ENCODE results near the gene PTPRA. TPM values are rescaled to one million over a fixed set of nuclear protein-coding genes. Genes with fewer than 3 reads are reported as not detected.
"Not testable (repeated sequence)": the region's sequence is repeated elsewhere in the genome, so short reads cannot be mapped to it uniquely, and the experiment has no call there.

PTPRA gene
- total RNA-seq, 1 donor: 44.2 TPM

- Histone ChIP-seq H3K4me2 (ENCODE audit: insufficient read depth, low read length) (peak within 1 kb of the TSS; percentile 58), H3K27me3 (ENCODE audit: insufficient read depth, low read length) (peaks cover 20% of the 10 kb centered on the region), H3K4me1 (ENCODE audit: insufficient read depth, low read length) (peaks cover 5% of the 10 kb centered on the region), H3K9me3 (ENCODE audit: low read depth, low read length) (no peaks in the 10 kb centered on the region), H3K4me3 (ENCODE audit: insufficient read depth, low read length) (peak within 1 kb of the TSS; percentile 54), H4K20me1 (ENCODE audit: insufficient read depth, low read length) (no peaks in the 10 kb centered on the region), H2AFZ (ENCODE audit: low read length) (no peak within 1 kb of the TSS), H3K27ac (ENCODE audit: low read depth, low read length) (no peak within 1 kb of the TSS), H3K79me2 (ENCODE audit: insufficient read depth, low read length) (no peaks in the 10 kb centered on the region), H3K36me3 (ENCODE audit: insufficient read depth, low read length) (no peaks in the 10 kb centered on the region)
- TF ChIP-seq, protein P1, sequence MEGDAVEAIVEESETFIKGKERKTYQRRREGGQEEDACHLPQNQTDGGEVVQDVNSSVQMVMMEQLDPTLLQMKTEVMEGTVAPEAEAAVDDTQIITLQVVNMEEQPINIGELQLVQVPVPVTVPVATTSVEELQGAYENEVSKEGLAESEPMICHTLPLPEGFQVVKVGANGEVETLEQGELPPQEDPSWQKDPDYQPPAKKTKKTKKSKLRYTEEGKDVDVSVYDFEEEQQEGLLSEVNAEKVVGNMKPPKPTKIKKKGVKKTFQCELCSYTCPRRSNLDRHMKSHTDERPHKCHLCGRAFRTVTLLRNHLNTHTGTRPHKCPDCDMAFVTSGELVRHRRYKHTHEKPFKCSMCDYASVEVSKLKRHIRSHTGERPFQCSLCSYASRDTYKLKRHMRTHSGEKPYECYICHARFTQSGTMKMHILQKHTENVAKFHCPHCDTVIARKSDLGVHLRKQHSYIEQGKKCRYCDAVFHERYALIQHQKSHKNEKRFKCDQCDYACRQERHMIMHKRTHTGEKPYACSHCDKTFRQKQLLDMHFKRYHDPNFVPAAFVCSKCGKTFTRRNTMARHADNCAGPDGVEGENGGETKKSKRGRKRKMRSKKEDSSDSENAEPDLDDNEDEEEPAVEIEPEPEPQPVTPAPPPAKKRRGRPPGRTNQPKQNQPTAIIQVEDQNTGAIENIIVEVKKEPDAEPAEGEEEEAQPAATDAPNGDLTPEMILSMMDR (IDR thresholded peaks at IDR 0.05; ENCODE audit: extremely low read depth, low read depth, low read length): no peak
- DNase-seq (ENCODE audit: insufficient read length, low spot score, missing footprints): no peak
These were observed 198.6 kb downstream of the PTPRA start, which contains the start of gene OXT for GRCh38 chr20:3071610-3072529. OXT (plus strand) TSS chr20:3071620; CDS start chr20:3071656, 36 bp downstream.

DNA sequence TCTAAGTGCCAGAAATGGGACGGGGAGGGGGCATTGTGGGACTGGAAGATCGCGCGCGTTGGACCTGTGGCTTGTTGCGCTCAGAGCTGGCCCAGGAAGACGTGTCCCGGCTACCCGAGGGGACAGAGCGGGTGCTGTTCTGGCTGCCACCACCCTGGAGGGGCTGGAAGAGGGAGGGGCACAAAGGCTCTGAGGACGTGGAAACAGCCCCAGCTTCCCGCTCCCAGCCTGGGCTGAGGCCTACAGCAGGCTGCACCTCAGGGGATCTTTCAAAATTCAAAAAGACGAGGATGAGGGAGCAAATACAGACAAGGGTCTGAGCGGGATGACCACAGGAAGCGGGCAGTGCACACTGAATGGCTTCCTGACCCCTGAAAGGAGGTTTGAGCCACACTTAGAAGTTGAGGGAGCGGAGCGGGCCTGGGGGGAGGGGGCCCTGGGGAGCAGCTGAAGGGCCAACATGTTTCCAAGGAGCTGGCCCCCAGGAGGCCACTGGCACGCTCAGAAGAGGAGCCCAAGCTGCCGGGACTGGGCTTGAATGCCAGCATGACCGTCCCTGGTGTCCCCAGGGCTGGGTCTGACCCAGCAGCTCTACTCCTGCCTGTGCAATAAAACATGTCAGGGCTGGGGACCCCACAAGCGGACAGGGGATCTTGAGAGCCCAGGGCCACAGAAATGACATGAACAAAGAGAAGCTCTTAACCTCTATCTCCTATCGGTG is 199.4 kb downstream of the PTPRA start:
- Histone ChIP-seq H3K27me3 (ENCODE audit: insufficient read depth, low read length) (peaks cover 20% of the 10 kb centered on the region), H3K36me3 (ENCODE audit: insufficient read depth, low read length) (no peaks in the 10 kb centered on the region), H3K9me3 (ENCODE audit: low read depth, low read length) (no peaks in the 10 kb centered on the region), H4K20me1 (ENCODE audit: insufficient read depth, low read length) (no peaks in the 10 kb centered on the region), H3K4me2 (ENCODE audit: insufficient read depth, low read length) (no peak overlapping the region), H3K79me2 (ENCODE audit: insufficient read depth, low read length) (no peaks in the 10 kb centered on the region), H3K4me3 (ENCODE audit: insufficient read depth, low read length) (no peak overlapping the region), H3K27ac (ENCODE audit: low read depth, low read length) (no peak overlapping the region), H3K4me1 (ENCODE audit: insufficient read depth, low read length) (no peaks in the 10 kb centered on the region), H2AFZ (ENCODE audit: low read length) (no peak overlapping the region)
- DNase-seq (ENCODE audit: insufficient read length, low spot score, missing footprints): no peak
- TF ChIP-seq, protein P1 (IDR thresholded peaks at IDR 0.05; ENCODE audit: extremely low read depth, low read depth, low read length): no peak

DNA sequence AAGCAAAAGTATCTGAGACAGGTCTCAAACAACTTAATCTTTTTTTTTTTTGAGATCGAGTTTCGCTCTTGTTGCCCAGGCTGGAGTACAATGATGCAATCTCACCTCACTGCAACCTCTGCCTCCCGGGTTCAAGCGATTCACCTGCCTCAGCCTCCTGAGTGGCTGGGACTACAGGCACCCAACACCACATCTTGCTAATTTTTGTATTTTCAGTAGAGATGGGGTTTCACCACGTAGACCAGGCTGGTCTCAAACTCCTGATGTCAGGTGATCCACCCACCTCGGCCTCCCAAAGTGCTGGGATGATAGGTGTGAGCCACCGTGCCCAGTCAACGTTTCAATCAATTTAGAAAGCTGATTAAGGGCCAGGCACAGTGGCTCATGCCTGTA is 200.0 kb downstream of the PTPRA start:
- H3K27me3 ChIP-seq (ENCODE audit: insufficient read depth, low read length): peaks cover 20% of the 10 kb centered on the region
- DNase-seq (ENCODE audit: insufficient read length, low spot score, missing footprints); H3K36me3 ChIP-seq (ENCODE audit: insufficient read depth, low read length); H3K79me2 ChIP-seq (ENCODE audit: insufficient read depth, low read length); H3K27ac ChIP-seq (ENCODE audit: low read depth, low read length); H3K4me3 ChIP-seq (ENCODE audit: insufficient read depth, low read length); H3K4me1 ChIP-seq (ENCODE audit: insufficient read depth, low read length); H3K4me2 ChIP-seq (ENCODE audit: insufficient read depth, low read length); H2AFZ ChIP-seq (ENCODE audit: low read length); H4K20me1 ChIP-seq (ENCODE audit: insufficient read depth, low read length); H3K9me3 ChIP-seq (ENCODE audit: low read depth, low read length): not testable (repeated sequence)

- no peaks in the 10 kb centered on the region for H3K9me3 ChIP-seq (ENCODE audit: low read depth, low read length)
- H3K27me3 ChIP-seq (ENCODE audit: insufficient read depth, low read length): peaks cover 24% of the 10 kb centered on the region
- no peaks in the 10 kb centered on the region for H3K79me2 ChIP-seq (ENCODE audit: insufficient read depth, low read length)
- H2AFZ ChIP-seq (ENCODE audit: low read length): no peak overlapping the region
- H3K27ac ChIP-seq (ENCODE audit: low read depth, low read length): no peak overlapping the region
- H3K4me2 ChIP-seq (ENCODE audit: insufficient read depth, low read length): no peak overlapping the region
- no peak for DNase-seq (ENCODE audit: insufficient read length, low spot score, missing footprints)
- H3K4me3 ChIP-seq (ENCODE audit: insufficient read depth, low read length): no peak overlapping the region
- TF ChIP-seq, protein P1 (IDR thresholded peaks at IDR 0.05; ENCODE audit: extremely low read depth, low read depth, low read length): no peak
- H3K4me1 ChIP-seq (ENCODE audit: insufficient read depth, low read length): no peaks in the 10 kb centered on the region
- no peaks in the 10 kb centered on the region for H3K36me3 ChIP-seq (ENCODE audit: insufficient read depth, low read length)
- H4K20me1 ChIP-seq (ENCODE audit: insufficient read depth, low read length): no peaks in the 10 kb centered on the region
These were observed 201.5 kb downstream of the PTPRA start for GRCh38 chr20:3074812-3075211.

DNA sequence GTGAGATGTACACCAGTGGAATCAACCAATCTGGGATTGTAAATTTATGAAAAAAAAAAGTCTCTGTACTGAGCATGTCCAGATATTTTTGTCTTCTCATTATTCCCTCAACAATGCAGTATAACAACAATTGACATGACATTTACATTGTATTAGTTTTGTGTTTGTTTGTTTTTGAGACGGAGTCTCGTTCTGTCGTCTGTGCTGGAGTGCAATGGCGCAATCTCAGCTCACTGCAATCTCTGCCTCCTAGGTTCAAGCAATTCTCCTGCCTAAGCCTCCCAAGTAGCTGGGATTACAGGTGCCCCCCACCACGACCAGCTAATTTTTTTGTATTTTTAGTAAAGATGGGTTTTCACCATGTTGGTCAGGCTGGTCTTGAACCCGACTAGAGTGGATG is 202.0 kb downstream of the PTPRA start:
- not testable (repeated sequence) for H3K79me2 ChIP-seq (ENCODE audit: insufficient read depth, low read length); H3K27ac ChIP-seq (ENCODE audit: low read depth, low read length); DNase-seq (ENCODE audit: insufficient read length, low spot score, missing footprints); H3K4me3 ChIP-seq (ENCODE audit: insufficient read depth, low read length); H3K4me2 ChIP-seq (ENCODE audit: insufficient read depth, low read length); H2AFZ ChIP-seq (ENCODE audit: low read length); H3K36me3 ChIP-seq (ENCODE audit: insufficient read depth, low read length); H3K9me3 ChIP-seq (ENCODE audit: low read depth, low read length); H4K20me1 ChIP-seq (ENCODE audit: insufficient read depth, low read length); H3K4me1 ChIP-seq (ENCODE audit: insufficient read depth, low read length)
- H3K27me3 ChIP-seq (ENCODE audit: insufficient read depth, low read length): peaks cover 26% of the 10 kb centered on the region
